Psoas muscle (tissue), 8 donors: ENCODE data around the gene PDZD7. TPM values are rescaled to one million over a fixed set of nuclear protein-coding genes. Genes with fewer than 3 reads are reported as not detected.

Source experiments
- ATAC-seq, 4 donors: fragments of 200-7000 bp; cut with Tn5 transposase; one replicate each; pipeline ENCODE4 v1.9.1; 2020; ENCODE audit warnings: moderate library complexity in 3 of 4, mild to moderate bottlenecking in 2 of 4
- DNase-seq, 2 donors: peaks; one replicate each; pipeline ENCODE4 v3.0.0-alpha.2; 2020
- H3K27ac ChIP-seq: fragments of 200-600 bp; one replicate; pipeline ENCODE4 v1.8.0; 2022
- H3K27me3 ChIP-seq, 3 donors: fragments of 200-600 bp in 1 of 3; one replicate each; pipeline versions ENCODE4 v1.6.1 to v1.8.0; 2013 to 2022; ENCODE audit warnings: low read length in 2 of 3, mild to moderate bottlenecking in 2 of 3, moderate library complexity in 1 of 3; ENCODE audit not compliant: insufficient read depth in 3 of 3
- H3K36me3 ChIP-seq, 2 donors: fragments of 200-600 bp in 1 of 2; one replicate each; pipeline versions ENCODE4 v1.6.1 to v1.8.0; 2013 to 2022; ENCODE audit warnings: low read depth in 1 of 2, mild to moderate bottlenecking in 1 of 2, moderate library complexity in 1 of 2; ENCODE audit not compliant: insufficient read depth in 1 of 2
- H3K4me1 ChIP-seq: fragments of 200-600 bp; one replicate; pipeline ENCODE4 v1.8.0; 2022
- H3K4me3 ChIP-seq: fragments of 200-600 bp; one replicate; pipeline ENCODE4 v1.8.0; 2022; ENCODE audit warnings: mild to moderate bottlenecking
- H3K9me3 ChIP-seq: fragments of 200-600 bp; one replicate; pipeline ENCODE4 v1.8.0; 2022
- CTCF ChIP-seq: fragments of 200-600 bp; IDR thresholded peaks from one replicate; pipeline ENCODE4 v1.8.0; 2022; ENCODE audit warnings: antibody characterized with exemption
- WGBS, 3 donors: extraction: QIAGEN DNeasy Blood & Tissue Kit; methylation state at CpG; one replicate each; pipeline versions ENCODE4 v1.1.6 to v1.1.7; 2013; 5-methylcytosine and 5-hydroxymethylcytosine counted together
- intact Hi-C, 2 donors: fragments of 100-400 bp; cut with DNase I; formaldehyde crosslinking; loops; one replicate each; pipeline versions ENCODE4 v1.11.0 to v1.14.2; 2022
- polyA plus RNA-seq, 3 donors: library from polyadenylated mRNA; stranded (reverse); fragments of 200-250 nt; gene quantifications; one replicate each; pipeline ENCODE4 v1.2.3, GENCODE V29; 2013
- total RNA-seq, 4 donors: library from RNA; stranded (reverse); fragmentation: NEBNext Ultra II Directional in 2 of 4; extraction: Animal tissue kit (Norgen Biotek cat#: 25700) in 2 of 4; gene quantifications; one replicate each; pipeline versions ENCODE4 v1.2.1 to v1.2.4, GENCODE V29; 2021 to 2023
- donor health status: healthy with polysubstance abuse.
- donor health status: DM: no; HTN: no; CAD: no; lungs with moderate emphysema.
- donor health status: Bipolar disorder and iron deficiency.
- donor health status: healthy.
- donor health status: DM: yes; HTN: yes; CAD: no.
- donor health status: DM: no; HTN: no; CAD: no.
- donor health status: DM: no; HTN: no; CAD: no.
- donor health status: DM: yes; HTN: yes; CAD: no.

The PDZD7 gene
- total and polyA plus RNA-seq, 7 donors, result 0.04 to 0.54 (median 0.08) TPM; not detected in 2

GRCh38 chr10:101005869-101006567 is 24.9 kb downstream of the PDZD7 start:
- Histone ChIP-seq H3K27ac (no peak overlapping the region), H3K27me3 (no peaks in the 10 kb centered on the region), H3K36me3 (peaks cover 0 to 52% of the 10 kb centered on the region in 2 donors), H3K4me1 (peaks cover 39% of the 10 kb centered on the region), H3K9me3 (no peaks in the 10 kb centered on the region), H3K4me3 (no peak overlapping the region)
- intact Hi-C loops, result no loop called here
- DNase-seq (no peak), ATAC-seq (no peak)
- no peak for TF ChIP-seq CTCF
- WGBS, 3 donors, result 75 to 92% (median 77%) methylated on average over 4 of the region's 4 CpGs

DNA sequence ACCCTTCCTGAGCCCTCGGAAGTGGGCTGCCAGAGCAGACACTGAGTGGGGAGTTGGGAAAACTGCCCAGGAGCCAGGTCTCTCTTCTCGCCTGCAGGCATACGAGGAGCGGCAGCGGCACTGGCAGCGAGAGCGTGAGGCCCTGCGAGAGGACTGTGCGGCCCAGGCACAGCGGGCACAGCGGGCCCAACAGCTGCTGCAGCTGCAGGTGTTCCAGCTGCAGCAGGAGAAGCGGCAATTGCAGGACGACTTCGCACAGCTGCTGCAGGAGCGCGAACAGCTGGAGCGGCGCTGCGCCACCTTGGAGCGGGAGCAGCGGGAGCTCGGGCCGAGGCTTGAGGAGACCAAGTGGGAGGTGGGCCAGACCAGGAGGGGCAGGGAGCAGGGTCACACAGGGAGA is 25.6 kb downstream of the PDZD7 start:
- H3K4me1 ChIP-seq, result peaks cover 46% of the 10 kb centered on the region
- H3K27me3 ChIP-seq, result no peaks in the 10 kb centered on the region
- intact Hi-C loops, result no loop called here
- no peak for TF ChIP-seq CTCF
- H3K4me3 ChIP-seq, result no peak overlapping the region
- peaks cover 0 to 52% of the 10 kb centered on the region in 2 donors for H3K36me3 ChIP-seq
- WGBS, 3 donors, result 46 to 61% (median 59%) methylated on average over 23 of the region's 23 CpGs
- DNase-seq (no peak), ATAC-seq (no peak)
- no peak overlapping the region for H3K27ac ChIP-seq
- no peaks in the 10 kb centered on the region for H3K9me3 ChIP-seq

DNA sequence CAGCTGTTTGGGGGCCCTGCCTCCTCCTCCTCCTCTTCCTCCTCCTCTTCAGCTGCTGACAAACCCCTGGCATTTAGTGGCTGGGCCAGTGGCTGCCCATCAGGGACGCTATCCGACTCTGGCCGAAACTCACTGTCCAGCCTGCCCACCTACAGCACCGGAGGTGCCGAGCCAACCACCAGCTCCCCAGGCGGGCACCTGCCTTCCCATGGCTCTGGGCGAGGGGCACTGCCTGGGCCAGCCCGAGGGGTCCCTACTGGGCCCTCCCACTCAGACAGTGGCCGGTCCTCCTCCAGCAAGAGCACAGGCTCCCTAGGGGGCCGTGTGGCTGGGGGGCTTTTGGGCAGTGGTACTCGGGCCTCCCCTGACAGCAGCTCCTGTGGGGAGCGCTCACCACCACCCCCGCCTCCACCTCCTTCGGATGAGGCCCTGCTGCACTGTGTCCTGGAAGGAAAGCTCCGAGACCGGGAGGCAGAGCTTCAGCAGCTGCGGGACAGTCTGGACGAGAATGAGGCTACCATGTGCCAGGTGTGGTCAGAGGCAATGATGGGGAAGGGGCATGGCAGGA is 27.2 kb downstream of the PDZD7 start:
- peaks cover 0 to 52% of the 10 kb centered on the region in 2 donors for H3K36me3 ChIP-seq
- H3K4me1 ChIP-seq, result peaks cover 46% of the 10 kb centered on the region
- no peak overlapping the region for H3K4me3 ChIP-seq
- no peak for TF ChIP-seq CTCF
- no peaks in the 10 kb centered on the region for H3K27me3 ChIP-seq
- WGBS, 3 donors, result 67 to 82% (median 72%) methylated on average over 17 to 18 of the region's 18 CpGs
- H3K9me3 ChIP-seq, result no peaks in the 10 kb centered on the region
- H3K27ac ChIP-seq, result peak overlapping the region; percentile 58
- no peak for ATAC-seq
- intact Hi-C loops, result no loop called here
- DNase-seq, result peak in 1 of 2 donors; percentile 53

GRCh38 chr10:101002456-101002855 is 28.5 kb downstream of the PDZD7 start:
- Histone ChIP-seq H3K4me3 (peak overlapping the region; percentile 93), H3K9me3 (no peaks in the 10 kb centered on the region), H3K36me3 (peaks cover 0 to 51% of the 10 kb centered on the region in 2 donors), H3K27me3 (no peaks in the 10 kb centered on the region), H3K27ac (peak overlapping the region; percentile 100), H3K4me1 (peaks cover 45% of the 10 kb centered on the region)
- WGBS, 3 donors, result 67 to 83% (median 79%) methylated on average over 11 of the region's 11 CpGs
- no peak for DNase-seq
- no peak for TF ChIP-seq CTCF
- no peak for ATAC-seq
- intact Hi-C loops, result no loop called here
